Activated effector memory CD4-positive, alpha-beta T cell treated with anti-CD3 and anti-CD28 coated beads, Interleukin-2, amount 50 U/mL, for 16 hours (primary cell): Measurements from ENCODE around the gene TTC7B.

Source experiments
- DNase-seq: peaks from one replicate; pipeline ENCODE4 v3.0.0-alpha.2; 2020

The TTC7B gene

DNA sequence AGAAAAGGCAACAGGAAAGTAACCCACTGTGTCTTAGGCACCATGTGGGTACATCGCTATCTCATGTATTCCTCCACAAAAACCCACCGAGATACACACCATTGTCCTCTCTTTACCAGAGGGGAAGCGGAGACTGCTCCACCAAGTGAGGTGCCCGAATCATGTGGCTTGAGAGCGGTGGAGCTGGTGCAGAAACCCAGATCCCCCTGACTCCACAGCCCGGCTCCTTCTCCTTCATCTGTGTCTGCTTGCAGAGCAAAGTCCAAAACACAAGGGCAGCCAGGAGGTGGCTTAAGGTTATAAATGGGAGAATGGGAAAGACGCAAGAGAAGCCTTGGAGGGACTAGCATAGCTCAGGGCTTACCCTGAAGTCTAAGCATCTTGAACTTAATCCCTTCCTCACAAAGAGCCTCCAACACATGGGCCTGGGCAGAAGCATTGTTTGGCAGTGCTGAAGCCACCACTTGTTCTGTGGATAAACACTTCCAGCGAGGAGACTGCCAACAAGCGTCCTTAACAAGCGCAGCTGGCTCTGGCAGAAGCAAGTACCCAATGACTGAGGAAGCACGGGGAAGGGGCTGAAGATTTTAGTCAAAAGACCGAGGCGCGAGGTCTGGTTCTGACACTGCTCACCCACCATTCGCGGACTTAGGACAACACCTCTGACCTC, 83.0 kb downstream of the TTC7B start:
- DNase-seq: no peak

DNA sequence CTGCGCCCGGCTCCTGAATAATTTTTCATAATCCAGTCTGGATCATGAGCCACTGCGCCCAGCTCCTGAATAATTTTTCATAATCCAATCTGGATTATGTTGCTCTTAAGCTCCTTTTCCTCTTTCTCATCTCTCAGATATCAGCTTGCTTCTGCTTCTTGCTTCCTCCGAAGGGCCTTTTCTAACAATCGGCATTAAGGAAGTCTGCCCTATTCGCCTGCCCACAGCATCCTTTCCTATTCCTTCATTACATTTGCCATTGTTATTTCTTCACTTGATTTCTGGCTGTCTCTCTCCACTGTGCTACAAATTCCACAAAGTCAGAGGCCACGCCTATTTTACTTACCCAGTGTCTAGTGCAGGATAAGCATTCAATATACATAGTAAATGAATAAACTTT, 83.5 kb downstream of the TTC7B start:
- DNase-seq: no peak

DNA sequence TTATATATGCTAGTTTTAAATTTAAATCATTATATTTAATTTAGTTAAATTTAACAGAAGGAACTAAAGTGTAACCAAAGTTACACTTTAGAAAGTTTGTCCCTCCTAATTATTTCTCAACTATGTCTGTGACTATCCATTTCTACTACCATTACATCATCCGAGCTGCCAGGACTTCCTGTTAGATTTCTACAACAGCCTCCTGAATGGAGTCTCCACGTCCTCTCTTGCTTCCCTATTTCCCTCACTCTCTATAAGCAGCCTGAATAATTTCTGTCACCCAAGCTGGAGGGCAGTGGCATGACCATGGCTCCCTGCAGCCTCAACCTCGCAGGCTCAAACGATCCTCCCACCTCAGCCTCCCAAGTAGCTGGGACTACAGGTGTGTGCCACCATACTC, 84.1 kb downstream of the TTC7B start:
- no peak for DNase-seq

DNA sequence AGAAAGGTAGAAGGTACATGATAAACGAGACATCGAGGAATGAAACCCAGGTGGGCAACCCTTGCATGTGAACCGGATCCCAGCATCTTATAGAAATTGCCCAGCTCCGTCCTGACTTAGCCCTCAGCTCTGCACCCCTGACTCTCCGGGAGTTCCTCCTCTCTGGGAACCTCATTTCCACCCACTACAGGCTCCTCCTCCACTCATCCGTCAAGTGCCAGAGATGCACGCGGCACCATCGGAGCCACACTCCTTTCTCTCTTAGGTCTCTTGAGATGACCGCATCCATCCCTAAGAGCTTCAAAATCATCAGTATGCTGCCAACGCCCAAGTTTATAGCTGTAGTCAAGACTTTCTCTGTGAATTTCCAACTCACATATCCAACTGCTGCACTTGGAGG, 84.7 kb downstream of the TTC7B start:
- DNase-seq: no peak

DNA sequence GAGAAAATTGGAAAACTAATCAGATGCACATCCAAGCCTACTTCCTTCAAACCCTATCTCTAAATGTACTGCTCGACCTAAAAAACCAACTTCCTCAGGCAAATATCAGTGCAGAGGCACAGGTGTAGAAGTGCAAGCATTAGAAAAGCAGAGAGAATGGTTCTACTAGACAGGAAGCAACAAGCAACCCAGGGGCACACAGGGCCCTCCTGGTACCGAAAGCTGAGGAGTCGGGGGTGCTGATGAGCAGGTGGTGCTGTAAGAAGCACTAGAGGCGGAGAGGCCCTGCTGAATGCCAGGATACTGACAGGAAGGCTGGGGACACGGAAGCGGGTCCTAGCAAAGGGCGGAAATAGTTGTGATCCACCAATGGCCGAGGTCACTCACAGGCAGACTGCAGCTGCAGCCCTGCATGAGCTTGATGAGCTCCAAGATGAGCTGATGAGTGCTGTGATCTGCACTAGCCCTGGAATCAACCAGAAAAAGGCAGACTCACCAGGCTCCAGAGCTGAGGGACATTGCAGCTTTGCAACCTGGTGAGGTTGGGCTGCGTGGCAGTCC, 85.9 kb downstream of the TTC7B start:
- DNase-seq: no peak

DNA sequence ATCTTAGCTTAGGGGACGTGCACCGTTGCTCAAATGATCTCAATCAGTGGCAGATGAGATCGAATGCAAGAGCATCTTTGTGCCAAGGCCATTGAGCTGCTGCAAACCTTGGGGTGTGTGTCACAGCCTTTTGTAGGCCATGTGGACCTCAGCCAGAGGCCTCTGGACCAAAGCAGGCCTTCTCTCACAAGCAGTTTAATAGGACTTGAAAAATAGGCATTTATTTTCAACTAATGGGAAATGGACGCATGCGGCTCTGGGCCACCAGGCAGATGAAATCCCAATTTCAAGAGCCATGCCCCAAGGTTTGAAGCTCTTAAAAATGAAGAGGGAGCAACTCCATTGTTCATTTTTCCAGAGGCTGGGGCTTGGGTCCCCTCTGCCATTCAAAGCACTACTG, 87.3 kb downstream of the TTC7B start:
- DNase-seq: no peak

DNA sequence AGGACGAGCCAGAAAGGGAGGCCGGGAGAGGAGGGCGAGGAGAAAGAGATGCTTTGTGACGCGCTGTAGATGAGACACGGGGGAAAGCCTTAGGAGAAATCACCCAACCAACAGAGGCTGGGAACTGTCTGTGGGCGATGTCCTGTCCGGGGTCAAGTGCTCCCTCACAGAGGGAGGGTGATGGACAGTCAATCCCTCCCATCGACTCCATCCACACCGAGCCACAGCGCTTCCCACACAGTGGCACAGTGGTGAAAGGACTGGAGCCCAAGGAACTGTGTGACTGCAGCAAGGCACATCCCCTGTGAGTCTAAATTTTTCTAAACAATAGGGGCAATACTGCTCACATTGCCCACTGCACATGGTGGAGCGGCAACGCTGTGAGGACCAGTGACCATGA, 89.1 kb downstream of the TTC7B start:
- no peak for DNase-seq

DNA sequence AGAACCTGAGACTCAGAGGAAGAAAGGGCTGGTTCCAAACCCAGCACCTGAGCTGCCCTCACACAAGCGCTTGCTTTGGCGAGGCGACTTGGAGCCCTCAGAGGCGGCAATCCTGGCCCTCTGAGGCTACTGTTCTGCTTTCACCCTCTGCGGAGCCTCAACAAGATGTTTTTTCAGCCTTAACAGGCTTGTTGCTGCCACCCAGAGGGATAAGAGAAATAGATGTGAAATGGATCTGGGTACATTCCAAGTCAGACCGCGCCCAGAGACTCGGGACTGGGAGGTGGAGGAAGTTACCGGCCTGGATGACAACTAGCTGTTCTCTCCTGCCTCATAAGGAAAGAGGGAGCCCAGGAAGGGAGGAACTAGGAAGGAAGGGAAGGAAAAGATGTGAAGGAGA, 89.6 kb downstream of the TTC7B start:
- DNase-seq: no peak

DNA sequence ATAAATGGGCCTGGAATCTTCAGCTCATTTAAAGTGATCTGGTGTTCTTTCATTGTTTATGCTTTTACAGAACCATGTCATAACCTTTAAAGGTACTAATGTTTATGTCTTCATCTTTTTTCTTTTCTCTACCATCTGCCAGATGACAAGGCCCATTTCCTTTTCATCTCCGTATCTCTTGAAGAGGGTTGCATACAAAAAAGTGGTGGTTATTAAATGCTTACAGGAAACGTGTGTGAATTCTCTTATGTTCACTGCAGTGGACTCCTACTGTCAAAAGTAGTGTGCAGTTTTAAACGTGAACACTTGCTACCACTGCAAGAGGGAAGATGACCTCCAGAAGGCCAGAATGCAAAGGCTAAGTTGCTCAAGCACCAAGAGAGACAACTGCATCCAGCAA, 91.4 kb downstream of the TTC7B start:
- DNase-seq: no peak

DNA sequence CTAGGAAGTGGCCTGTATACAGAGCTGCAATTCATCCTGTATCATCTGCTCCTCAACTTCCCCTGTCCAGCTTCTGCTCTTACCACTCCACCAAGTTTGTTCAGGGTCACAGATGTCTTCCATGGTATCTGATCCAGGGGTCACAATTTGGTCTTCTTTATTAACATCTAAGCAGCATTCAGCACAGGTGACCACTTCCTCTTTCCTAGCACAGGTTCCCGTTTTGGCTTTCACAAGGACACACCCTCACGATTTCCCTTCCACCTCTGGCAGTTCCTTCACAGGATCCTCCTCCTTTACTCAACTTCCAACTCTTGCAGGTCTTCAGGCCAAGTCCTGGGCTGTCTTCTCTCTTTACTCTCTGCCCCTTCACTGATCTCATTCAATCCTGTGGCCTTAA, 93.6 kb downstream of the TTC7B start:
- DNase-seq: no peak

DNA sequence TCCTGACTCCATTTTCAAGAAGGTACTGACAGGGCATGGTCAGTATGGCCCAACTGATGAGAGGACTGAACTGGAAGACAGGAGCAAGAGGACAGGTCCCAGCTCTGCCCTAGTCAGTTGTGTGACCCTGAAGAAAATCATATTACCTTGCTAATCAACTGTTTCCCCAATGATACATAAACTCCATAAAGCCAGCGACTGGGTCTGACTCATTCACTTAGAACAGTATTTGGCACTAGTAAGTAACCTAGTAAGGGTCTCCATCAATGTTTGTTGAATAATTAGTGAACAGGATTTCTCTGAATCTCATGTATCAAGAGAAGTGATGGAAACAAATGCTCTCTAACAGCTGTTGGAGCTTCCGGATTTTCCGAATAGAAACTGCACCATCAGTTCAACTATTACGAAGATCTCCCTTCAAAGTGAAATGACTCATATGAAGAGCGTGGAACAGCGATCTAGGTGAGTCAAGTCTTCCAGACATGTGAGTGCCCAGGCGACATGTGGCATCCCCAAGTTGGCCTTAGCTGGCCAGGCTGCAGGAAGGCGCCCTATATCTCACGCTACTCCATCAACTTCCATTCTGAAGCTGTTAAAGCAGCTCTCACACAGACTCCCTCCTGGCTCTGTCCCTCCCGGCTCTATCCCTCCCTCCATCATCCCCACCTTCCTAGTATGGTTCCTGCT, 94.5 kb downstream of the TTC7B start:
- no peak for DNase-seq

DNA sequence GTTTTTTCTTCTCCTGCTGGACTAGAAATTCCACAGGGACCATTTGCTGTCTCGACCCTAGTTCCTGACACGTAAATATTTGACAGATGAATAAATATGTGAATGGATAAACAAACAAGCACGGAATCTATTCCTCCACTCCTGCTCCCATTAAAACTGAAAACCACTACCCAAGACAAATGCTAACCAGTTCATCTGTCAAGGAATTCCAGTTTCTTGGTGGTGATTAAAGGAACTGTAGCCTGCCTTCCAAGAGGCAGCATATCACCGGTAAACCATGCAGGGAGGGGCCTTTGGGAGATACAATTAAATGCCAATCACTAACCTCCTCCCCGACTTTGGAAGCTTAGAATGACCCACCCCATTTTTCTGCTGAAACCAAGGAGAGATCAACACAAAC, 95.4 kb downstream of the TTC7B start:
- no peak for DNase-seq

DNA sequence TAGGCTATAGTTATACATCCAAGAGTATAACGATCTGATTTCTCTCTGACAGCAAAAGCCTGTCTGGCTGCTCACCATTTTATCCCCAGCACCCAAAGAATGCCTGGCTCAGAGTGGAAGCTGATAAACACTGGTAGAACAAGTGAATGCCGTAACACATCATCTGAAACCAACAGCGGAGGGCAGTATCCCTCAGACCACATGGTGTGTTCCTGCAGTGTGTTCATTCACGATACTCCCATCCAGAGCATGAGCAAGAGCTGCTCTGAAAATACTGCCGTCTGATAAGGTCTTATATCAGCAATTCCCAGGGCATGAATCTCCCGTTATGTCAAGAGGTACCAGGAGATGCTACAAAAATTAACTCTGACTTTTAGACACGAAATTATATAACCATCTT, 95.9 kb downstream of the TTC7B start:
- DNase-seq: no peak

DNA sequence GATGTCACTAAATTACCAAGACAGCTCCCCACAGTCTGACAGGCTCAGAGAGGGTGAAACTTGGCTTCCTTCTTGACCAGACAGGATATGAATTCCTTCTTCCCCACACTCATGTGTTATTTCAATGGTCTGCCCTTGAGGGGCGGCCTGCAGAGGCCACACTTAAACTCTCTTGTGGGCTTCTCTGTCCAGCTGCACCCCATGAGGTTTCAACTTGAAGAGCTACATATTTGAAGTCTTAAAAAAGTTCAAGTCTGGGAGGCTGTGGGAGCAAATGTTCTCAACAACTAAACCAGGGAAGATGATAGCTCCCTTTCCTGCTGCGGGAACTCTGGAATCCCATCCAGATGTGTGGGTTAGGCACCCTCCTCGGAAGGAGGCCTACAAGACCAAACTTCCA, 98.3 kb downstream of the TTC7B start:
- DNase-seq: no peak

DNA sequence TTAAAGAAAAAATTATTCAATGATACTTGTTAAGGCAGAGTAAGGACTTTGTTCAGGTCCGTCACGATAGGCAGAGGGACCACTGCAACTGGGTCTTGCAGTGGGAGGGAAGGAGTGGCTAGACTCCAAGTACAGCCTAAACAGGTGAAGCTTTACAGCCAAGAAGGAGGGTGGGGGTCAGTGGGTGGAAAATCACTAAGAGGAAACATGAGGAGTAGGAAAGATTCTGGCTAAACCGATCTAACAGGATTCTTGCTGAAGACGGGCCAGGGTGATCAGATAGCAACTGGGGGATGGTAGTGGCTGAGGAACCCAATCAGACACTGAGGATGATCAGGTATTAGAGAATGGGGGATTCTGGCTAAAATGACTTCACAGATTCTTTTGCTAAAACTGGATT, 100.2 kb downstream of the TTC7B start:
- DNase-seq: no peak

DNA sequence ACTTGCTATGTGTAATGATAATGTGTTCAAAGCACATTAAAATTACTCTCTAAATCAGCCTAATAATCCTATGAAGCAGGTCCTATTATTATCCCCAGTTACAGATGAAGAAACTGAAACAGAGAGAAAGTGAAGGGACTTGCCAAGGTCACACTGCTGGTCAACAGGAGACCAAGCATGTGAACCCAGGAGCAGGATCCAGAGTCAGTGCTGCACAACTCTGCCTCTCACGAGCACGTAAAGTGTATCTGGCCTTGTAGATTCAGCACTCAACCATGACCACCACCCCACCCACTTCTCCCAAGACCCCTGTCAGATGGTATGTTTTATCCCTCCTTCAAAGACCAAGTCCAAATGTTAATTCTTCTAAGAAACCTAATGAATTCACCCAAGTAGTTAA, 100.7 kb downstream of the TTC7B start:
- no peak for DNase-seq

DNA sequence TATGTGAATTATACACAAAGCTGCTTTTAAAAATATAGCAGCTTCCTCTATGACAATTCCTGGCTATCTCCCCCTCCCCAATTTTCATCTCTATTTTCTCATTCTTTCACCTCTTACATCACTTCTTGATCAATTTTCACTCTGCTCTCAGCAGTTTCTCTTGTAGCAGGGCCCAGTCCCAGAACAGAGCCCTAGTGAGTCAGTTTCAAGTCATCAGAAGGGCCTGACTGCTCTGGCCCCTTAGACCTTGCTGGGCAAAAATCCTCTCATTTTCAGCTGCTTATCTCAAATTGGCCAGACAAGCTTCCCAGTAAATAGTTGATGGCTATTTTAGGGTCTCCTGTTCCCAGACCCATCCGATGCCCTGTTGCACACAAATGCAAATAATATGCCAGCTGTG, 101.4 kb downstream of the TTC7B start:
- DNase-seq: no peak

DNA sequence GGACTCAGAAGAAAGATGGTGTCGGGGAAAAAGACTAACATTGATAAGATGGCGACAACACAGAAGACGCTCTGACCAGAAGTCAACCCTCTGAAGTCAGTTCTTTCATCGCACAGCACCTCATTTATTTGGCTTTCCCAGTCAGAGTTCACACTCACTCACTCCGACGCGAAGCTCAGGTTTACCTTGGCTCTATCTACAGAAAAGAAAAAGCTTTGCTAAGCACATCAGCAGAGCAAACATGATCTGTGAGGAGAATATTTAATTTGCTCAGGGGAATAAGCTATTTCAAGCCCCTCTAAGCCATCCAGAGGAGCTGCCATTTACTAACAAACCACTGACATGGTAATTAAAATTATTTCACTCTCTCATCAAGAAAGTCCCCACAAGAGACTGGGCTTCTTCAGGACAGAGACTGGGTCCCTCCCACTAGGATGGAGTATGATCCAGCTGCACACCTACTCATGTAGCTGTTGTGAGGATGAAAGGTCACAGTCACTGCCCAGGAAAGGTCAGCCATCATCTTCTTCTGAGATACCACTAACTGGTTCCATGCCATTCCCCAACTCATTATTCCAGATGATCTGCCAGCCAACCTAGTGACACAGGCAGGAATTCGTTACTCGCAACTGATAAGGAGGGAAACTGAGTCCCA, 111.4 kb downstream of the TTC7B start:
- no peak for DNase-seq

DNA sequence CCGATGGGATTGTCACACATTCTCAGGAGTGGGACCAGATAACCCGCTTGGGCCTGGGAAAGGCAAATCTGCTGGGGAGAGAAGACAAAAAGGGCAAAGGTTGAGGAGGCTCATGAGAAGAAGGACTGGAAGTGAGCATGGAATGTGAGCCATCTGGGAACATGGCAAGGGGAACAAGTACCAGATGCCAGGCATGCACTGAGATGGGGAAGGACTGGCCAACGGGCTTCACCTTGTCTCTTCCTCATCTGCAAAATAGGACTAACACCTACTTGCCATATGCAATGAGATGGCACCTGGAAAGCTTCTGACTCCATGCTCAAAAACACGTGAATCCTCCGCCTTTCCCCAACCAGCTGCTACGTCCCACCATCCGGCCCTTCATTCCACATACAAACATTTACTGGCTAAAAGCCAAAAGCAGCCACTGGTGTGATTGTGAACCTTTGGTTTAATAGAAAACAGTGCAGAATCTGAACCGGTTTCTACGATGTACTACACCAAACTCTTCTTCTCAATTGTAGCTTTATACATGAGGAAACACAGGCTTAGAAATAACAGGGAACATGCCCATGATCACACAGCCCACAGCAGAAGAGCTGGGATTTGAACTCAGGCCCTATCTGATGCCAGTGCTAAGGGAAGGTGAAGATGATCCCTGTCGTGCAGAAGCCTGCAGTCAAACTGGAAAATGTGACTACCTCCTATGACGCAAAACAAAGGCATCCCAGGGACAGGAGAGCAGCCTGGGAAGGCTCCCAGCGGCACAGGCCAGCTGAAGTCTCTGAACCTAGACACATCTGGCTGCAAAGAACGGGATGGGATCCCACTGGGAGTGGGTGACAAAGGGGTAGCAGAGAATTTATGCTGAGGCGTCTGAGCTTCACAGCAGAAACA, 112.1 kb downstream of the TTC7B start:
- no peak for DNase-seq

DNA sequence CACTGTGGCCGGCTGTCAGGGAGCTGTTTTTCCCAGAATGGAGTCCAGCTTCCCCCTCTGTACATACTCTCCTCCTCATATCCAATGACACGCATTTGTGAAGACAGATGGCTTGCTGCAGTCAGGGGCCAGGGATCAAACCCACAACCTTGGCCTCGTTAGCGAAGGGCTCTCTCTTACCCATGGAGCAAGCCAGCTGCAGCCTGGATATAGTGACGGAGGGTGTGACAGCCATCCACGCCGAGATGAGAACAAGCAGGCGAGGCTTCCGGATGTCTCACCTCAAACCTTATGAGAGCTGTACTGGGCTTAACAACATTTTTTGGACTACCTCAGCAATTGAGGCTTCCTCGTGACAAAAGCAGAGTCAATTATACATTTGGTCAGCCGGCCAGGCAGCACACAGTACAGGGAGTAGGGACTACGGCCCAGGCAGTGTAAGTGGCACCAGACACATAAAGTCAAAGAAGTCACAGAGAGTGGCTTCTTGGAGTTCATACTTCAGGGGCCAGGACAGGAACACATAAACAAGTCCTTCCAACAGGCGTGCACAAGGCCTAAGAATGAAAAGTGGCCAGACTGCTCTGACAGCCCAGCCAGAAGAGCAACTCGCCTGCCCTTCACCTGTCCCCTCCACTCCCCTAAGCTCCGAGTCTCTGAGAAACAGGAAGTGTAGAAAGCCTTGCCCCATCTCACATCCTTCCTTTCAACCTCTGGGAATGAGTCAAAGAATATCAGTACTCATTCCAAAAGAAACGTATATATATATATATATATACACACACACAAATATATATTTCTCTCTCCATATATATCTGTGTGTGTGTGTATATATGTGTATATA, 115.1 kb downstream of the TTC7B start:
- DNase-seq: no peak

DNA sequence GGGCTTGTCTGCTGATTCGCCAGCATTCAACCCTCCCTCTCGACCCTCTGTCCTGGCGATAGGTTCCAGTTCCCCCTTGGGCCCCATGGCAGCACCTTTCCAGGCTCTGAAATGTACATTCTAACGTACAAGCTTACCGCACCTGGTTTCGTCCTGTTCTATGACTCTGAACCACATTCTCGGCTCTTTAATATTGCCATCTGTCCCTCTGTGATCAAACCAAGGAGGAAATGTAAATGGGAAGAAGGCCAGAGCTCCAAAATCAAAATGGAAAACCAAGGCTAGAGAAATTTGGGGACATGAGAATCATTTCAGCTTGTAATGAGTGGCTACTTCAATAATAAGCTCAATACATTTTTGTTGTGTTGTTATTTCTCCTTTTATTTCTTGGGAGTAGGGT, 117.2 kb downstream of the TTC7B start:
- DNase-seq: no peak

DNA sequence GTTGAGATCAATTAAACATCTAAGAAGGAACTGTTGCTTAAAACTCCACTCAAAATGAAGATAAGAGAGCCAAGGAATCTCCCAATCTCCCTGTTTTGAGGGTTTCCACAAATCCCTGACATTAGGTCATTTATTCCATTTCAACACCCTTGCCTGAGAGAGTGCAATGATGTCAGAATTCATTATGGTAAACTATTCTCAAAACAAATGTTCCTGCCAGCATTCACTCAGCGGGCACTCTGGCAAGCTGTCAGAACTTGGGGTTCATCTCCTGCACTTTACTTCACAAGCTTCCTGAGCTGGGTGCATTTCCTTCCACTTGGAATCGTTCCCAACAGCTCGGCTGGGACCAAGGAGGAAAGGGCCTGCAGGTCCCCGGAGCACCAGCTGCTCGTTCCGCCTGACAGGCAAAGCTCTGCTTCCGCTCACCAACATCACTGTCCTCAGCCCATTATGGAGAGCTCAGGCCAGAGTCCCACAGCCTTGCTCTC, 117.8 kb downstream of the TTC7B start:
- DNase-seq: no peak
